Stimulated activated CD8-positive, alpha-beta memory T cell treated with anti-CD3 and anti-CD28 coated beads, Interleukin-4, amount 100 ng/mL, for 4 hours (primary cell): Measurements from ENCODE around the gene BANF1.
"Not testable (repeated sequence)": the region's sequence is repeated elsewhere in the genome, so short reads cannot be mapped to it uniquely, and the experiment has no call there.

ENCODE experiments used
- DNase-seq, 2 donors: peaks; one replicate each; pipeline ENCODE4 v3.0.0-alpha.2; 2020; ENCODE audit warnings: low read depth in 2 of 2, low spot score in 1 of 2

The BANF1 gene

DNA sequence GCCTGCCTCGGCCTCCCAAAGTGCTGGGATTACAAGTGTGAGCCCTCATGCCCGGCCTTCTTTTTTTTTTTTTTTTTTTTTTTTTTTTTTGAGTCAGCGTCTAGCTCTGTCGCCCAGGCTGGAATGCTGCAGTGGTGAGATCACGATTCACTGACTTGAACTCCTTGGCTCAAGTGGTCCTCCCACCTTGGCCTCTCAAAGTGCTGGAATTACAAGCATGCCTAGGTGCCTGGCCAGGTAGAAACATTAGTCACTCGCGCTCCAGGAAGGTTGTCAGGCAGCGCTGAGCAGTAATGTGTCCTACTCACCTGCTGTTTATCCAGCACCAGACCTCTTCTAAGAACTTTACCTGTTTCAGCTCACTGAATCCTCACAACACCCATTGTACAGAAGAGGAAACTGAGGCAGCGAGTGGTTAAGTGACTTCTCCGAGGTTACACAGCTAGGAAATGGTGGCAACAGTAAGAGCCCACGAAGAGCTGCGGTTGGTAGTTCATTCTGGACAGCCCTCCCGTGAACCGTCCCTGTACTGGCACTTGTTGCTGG is 9.0 kb downstream of the BANF1 start:
- no peak for DNase-seq

DNA sequence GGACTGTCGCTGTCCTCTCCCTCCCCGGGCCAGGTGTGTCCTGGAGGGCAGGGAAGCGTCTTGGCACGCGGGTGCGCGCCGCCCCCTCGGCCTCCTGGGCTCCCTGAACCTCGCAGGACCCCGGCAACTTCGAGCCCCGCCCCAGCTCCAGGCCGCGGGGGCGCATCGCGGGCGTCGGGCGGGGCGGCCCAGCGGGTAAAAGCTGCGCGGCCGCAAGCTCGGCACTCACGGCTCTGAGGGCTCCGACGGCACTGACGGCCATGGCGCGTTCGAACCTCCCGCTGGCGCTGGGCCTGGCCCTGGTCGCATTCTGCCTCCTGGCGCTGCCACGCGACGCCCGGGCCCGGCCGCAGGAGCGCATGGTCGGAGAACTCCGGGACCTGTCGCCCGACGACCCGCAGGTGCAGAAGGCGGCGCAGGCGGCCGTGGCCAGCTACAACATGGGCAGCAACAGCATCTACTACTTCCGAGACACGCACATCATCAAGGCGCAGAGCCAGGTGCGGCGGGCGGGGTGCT is 9.5 kb downstream of the BANF1 start, which contains the start of gene CST6:
CST6 (plus strand) TSS at position 224 of the 519 bp plus-strand sequence; CDS start at position 261, 37 bp downstream.
- DNase-seq, result no peak

DNA sequence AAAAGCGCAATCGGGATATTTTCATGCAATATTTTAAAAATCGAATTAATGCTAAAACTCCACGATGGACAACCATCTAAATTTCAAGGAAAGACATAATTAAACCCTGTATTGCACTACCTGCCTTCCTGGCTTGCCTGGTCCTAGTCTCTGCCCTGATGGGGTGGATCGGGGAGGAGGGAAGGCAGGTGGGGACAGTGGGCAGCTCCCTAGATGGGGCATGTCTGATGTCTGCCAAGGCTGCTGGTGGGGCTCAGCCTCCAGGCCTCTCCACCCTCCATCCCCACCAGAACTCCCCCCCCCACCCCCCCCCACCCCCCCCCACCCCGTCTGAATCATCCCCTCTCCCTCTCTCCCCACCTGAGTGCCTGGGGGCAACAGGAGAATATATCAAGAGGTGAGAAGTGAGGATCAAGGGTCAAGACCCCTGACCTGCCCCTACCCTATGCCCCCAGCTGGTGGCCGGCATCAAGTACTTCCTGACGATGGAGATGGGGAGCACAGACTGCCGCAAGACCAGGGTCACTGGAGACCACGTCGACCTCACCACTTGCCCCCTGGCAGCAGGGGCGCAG is 10.2 kb downstream of the BANF1 start:
- no peak for DNase-seq

DNA sequence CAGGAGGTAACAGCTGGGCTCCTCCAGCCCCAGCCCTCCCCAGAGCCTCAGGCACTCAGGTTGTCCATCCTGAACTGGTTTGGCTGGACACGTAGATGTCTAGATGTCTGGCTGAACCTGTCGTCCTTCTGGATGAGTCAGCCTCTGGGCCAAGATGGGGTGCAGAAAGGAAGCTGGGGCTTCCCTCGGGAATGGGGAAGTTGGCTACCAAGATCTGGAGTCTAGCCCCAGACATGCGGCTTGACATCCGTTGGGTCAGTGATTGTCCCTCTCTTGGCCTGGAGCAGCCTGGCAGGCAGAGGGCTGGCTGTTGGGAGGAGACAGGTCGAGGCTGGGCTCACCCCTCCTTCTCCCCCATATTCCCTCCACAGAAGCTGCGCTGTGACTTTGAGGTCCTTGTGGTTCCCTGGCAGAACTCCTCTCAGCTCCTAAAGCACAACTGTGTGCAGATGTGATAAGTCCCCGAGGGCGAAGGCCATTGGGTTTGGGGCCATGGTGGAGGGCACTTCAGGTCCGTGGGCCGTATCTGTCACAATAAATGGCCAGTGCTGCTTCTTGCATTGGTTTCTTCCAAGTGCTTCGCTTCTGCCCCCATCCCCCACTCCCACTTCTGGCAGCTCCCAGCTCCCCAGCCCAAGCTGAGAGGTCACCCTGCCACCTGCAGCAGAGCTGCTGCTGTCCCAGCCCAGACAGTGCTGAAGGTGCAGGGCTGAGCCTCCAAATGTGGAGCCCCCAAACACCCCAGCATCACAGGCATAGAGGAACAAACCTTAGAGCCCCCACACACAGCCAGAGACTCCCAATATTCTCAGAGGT is 10.9 kb downstream of the BANF1 start:
- no peak for DNase-seq

DNA sequence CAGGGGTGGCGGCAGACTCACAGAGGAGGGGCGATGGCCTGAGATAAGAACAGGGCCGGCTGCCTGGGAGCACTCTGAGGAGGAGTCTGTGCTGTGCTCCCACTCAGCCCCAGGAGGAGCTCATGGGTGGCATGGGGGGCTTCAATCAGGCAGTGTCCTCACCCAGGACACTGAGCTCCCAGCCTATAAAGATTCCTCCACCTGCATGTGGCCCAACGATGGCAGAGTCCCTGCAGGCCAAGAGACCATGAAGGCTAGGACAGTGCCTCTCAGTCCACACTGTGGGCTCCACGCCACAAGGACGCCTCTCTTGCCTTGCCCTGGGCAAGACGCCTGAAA is 11.4 kb downstream of the BANF1 start:
- DNase-seq, result no peak

DNA sequence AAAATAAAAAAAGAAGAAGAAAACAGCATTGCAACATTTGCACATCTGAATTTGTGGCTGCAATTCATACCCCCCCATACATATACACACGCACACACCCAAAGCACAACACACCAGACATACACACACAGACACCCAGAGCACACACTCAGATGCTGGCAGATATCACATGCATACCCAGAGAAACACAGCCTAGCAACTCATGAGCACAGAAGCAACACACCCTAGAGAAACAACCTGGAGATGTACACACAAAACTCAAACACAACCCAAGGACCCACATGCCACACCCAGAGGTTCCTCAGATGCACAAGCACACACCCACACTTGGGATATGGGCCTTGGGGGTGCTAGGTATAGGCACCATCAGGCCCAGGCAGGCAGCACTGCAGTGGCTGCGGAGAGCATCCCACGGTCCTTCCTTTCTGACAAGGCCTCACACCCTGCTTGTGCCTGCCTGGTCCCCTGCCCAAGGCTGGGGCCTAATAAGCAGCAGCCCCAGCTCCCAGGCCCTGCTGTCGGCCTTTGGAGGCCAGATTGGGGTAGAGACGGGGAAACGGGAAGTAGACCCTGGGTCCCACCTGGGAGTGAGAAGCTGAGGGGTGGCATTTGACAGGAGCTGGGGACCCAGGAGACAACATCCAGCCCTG is 12.6 kb downstream of the BANF1 start:
- no peak for DNase-seq

DNA sequence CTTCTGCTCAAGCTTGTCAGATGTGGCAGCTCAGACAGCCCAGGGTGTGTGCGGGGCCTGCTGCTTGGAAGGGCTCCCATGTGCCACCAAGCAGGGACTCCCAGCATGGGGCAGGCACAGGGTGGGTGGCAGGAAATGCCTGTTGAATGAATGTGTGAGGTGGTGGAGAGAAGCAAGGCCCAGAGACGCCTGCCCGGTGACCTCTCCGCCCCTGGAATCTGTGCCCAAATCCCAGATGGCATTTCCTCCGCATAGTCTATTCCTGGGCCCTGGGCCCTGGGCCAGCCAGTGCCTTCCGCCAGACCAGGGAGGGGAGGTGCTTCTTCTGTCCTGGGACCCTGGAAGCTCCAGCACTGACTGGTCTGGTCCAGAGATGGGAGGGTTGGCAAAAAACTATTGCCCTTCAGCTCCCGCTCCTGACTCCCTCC is 13.2 kb downstream of the BANF1 start:
- no peak for DNase-seq

DNA sequence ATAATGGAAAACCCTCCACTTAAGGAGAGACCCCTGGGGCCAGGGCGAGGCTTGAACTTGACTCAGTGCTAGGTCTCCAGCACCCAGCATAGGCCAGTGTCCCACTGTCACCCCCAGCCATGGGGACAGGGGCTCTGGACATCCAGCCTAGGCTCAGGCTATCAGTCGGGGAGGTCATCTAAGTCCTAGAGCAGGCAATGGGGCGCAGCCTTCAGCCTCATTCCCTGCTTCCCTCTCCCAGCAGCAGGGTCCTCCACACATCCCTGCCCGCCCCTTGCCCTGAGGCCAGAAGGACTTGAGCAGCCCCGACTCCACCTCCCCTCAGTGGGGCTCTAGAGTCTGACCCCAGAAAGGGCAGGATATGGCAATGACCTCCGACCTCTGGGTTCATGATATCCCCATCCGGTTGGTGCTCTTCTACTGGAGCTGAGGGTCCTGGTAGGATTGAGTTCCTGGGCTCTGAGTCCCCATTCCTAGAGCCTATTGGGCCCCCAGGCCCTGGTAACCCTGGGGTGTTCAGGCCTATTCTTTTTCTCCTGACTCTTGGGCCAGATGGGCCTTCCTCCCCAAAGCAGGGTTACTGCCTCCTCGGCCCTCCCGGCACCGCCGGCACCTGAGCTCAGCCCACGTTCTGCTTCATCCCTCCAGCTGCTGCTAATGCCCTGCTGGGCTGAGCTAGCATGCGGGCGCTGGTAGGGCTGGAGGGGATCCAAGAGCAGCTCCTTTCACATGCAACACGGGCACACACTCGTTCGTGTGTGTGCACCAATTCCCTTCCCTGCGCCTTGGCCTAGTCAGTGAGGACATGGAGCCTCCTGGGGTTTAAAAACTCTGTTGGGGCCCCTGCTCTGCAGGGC is 13.9 kb downstream of the BANF1 start:
- no peak for DNase-seq

DNA sequence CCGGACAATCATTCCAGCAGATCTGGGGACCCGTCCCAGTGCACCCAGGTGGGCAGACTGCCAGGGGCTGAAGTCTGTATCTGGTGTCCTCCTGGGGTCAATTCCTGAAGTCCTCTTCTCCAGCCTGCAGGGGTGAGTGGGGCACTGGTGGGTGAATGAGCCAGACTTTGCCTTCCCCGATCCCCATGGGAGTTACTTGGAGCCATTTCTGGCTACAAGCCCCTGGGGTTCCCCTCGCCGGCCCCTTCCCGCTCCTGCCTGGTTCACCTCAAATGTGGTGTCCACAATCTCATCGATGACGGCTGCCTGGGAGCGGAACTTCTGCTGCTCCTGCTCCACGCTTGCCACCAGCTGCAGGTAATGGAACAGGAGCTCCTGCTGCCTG is 14.5 kb downstream of the BANF1 start:
- DNase-seq, result no peak

DNA sequence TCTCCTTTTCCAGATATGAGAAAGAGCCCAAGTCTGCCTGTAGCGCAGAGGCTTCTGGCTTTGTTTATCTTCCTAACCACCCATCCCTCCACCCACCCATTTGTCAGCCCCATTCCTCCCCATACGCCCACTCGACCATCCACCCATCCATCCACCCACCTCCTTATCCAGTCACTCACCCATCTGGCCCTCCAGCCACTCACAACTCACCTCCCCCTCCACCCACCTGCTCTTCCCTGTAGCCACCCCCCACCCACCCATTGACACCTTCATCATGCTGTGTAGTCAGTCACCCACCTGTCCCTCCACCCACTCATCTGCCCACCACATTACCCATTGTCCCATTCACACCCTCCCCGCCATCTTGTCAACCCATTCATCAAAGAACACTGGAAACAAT is 15.0 kb downstream of the BANF1 start:
- DNase-seq, result peak; percentile 21 to 49

DNA sequence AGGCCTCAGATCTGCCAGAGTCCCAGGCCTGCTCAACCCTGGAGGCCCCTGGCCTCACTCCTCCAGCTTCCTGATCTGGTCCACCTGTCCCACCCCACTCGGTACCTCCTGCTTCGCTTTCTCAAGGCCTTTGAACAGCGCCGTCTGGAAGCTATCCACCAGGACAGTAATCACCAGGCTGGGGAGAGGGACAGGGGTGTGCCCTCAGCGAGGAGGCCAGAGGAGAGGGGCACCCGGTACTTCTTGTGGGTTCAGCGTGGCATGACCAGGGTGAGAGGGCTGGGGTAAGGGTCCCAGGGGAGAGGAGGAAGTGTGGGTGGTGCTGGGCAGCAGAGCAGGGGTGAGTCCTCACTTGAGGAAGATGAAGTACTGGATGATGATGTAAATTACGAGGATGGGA is 17.9 kb downstream of the BANF1 start:
- no peak for DNase-seq

DNA sequence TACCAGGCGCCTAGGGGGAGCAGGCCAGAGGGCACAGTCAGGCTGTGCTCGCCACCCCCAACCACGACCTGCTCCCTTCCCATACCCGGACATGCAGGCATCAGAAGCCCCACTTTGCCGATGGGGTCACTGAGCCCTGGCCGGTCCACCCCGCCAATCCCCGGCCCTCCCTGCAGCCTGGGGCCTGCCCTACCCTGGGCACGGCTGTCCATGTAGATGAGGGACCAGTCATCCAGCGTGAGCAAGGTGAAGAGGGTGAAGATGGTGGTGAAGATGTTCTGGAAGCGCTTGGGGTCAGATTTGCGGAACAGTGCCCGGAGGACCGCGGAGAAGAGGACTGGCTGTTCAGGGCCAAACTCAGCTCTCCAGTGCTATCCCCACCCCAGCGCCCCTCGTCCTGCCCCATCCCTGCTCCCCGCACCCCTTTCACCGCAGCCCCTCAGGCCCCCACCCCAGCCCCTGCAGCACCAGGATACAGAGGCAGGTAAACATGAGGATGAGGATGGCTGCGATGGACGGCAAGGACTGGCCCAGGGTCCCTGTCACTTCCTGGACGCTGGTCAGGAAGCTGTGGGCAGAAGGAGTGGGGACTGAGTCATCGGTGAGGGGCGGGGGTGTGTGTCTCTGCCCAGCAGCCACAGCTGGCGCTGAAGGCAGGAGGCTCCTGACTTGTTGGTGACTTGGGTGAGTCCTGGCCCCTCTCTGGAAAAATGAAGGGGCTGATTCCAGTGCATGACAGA is 18.5 kb downstream of the BANF1 start:
- DNase-seq, result no peak

DNA sequence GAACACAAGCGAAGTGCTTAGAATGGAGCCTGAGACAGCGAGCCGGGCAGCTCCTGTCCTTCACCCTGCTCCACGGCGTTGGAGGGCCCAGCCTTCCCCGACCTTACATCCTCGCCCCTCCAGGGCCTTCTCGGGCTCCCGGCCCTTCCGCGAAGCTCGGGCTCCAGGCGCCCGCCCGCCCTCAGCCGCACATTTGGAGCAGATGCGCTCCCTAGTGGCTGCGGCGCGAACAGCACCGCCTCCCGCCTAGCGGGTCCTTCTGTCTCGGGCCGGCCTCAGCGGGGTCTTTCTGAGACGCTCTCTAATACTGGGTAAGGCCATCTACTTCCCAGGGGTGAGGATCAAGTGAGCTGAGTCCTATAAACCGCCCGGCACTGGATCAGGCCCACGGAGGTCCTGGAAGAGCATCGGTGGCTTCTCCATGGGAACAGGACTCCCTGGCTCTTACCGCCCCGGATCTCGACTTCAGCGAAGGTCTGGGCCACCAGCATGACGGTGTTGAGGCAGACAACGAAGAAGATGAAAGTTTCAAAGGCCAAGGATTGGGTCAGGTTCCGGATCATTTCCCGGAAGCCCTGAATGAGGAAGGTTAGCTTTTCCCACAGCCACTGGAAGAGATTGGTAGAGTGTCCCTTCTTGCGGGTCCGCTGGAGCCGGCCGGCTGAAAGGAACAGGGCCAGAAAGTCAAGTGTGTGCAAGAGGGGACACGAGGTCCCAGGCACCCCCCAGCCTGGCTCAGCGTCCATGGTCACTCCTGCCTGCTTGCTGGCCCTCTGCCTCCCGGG is 20.3 kb downstream of the BANF1 start:
- peak; percentile 54 to 66 for DNase-seq

DNA sequence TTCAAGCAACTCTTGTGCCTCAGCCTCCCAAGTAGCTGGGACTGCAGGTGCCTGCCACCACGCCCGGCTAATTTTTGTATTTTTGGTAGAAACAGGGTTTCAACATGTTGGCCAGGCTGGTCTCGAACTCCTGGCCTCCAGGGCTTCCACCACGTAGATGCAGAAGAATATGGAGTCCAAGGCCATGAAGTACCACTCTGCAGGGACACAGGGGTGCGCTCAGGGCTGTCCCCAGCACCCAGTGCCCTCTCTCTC is 20.8 kb downstream of the BANF1 start:
- DNase-seq, result not testable (repeated sequence)

DNA sequence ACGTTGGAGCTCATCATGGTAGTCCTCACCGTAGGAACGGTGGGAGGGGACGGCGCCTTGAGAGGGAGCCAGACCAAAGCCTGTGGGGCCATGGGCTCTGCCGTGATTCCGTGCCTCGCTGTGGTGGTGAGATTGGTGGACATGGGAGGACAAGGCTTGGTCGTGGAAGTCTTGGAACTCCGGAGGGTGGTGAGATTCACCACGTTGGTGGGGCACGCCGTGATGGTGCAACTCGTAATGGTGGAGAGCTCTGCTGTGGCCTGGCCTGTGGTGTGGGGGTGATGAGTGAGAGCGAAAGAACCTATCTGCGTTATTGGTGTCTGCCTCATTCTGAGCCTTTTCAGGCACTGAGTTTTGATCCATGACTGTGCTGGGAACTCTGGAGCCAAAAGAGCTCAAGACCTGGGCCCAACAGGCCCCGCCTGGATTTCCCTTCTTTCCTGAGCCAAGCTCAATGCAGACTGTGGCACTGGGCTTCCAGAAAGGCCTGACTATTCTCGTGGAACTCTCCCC is 23.8 kb downstream of the BANF1 start, which contains the start of gene CATSPER1:
CATSPER1 (minus strand) TSS at position 463 of the 513 bp plus-strand sequence; CDS start at position 363, 100 bp downstream.
- DNase-seq, result no peak

DNA sequence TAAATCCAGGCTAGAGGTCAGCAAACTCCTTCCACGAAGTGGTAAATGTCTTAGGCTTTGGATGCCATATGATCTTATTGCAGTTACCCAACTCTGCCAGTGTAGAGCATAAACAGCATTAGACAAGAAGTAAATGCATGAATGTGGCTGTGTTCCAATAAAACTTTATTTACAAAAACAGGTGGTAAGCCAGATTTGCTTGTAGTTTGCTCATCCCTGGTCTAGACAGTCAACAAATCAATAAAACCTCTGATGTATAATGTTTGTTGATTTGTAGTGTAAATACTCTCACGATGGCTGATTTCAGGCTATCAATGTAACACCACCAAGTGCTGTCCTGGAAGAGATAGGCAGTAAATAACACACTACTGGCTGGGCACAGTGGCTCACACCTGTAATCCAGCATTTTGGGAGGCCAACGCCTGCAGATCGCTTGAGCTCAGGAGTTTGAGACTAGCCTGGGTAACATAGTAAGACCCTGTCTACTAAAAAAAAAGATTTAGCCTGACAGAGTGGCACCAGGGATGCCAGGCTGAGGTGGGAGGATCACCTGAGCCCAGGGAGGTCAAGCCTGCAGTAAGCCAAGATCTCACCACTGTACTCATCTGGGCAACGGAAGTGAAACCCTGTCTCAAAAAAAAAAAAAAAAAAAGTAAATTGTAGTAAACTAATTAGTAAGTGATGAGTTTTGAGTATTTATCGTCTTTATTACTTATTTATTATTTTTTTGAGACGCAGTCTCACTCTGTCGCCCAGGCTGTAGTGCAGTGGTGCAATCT is 30.8 kb downstream of the BANF1 start:
- no peak for DNase-seq

DNA sequence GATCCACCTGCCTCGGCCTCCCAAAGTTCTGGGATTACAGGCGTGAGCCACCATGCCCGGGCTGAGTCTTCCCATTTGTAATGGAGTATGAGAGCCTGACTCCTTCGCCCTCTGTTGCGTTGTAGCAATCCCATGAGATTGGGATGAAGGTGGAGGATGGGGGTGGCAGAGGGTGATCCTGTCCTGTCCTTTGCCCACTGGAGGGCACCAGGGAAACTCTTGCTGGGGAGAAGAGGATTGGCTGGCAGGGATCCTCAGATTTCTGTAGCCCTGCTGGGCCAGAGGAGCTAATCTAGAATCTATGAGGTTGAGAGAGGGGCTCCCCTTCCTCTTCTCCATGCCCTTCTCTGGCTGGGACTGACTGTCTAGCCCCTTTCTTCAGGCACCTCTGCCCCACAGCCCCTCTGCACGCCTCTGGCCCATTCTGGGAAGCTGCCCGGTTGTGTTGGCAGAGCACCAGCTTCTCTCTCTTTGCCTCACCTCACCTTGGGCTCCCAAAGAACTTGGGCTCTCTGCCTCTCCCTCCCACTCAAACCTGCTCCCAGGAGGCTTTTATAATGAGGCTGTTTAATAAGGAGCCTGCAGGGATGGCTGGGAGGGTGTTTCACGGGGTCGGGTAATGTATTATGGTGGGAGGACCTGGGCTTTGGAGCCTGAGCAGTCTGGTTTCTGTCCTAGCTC is 33.5 kb downstream of the BANF1 start:
- DNase-seq, result no peak

DNA sequence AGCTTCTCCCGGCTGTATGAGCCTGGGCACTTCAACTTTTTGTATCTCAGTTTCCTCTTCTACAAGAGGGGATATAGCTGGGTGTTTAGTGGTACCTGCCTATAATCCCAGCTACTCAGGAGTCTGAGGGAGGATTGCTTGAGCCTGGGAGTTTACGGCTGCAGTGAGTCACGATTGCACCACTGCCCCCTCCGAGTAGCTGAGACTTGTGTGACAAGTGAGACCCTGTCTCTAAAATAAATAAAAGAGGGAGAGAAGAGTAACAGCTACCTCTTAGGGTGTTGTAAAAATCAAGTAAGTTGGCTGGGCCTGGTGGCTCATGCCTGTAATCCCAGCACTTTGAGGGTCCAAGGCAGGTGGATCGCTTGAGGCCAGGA is 34.0 kb downstream of the BANF1 start:
- DNase-seq, result no peak
